SK-N-SH treated with all-trans-retinoic acid at 6 μM for 48 hours (cell line): ENCODE measurements around the gene NFIL3.

ENCODE experiments used
- BACH2 ChIP-seq: fragments of 250-450 bp; sonication (Bioruptor Pico); IDR thresholded peaks from 2 replicates; pipeline ENCODE4 v1.9.0; 2021; ENCODE audit warnings: mild to moderate bottlenecking, borderline replicate concordance
- ZFP30 ChIP-seq: fragments of 450-650 bp; formaldehyde crosslinking; IDR thresholded peaks from 2 replicates; pipeline ENCODE4 v1.5.0; 2022; ENCODE audit warnings: mild to moderate bottlenecking, moderate library complexity
- ZNF565 ChIP-seq: fragments of 450-650 bp; formaldehyde crosslinking; conservative IDR thresholded peaks from 2 replicates; pipeline ENCODE4 v1.5.0; 2020; ENCODE audit warnings: low read depth, mild to moderate bottlenecking, moderate library complexity
- ZNF70 ChIP-seq: fragments of 450-650 bp; formaldehyde crosslinking; IDR thresholded peaks from 2 replicates; pipeline ENCODE4 v1.5.0; 2020; ENCODE audit warnings: mild to moderate bottlenecking, moderate library complexity

- TF ChIP-seq ZFP30 (CRISPR knock-in tag) (no peak), ZNF565 (CRISPR knock-in tag) (no peak), BACH2 (no peak), ZNF70 (no peak)
These were observed 19.7 kb downstream of the NFIL3 start for GRCh38 chr9:91403665-91404543.
